GM18508 (cell line): ENCODE measurements around the gene NR1H2.
"Not testable (repeated sequence)": the region's sequence is repeated elsewhere in the genome, so short reads cannot be mapped to it uniquely, and the experiment has no call there.

Experiments used
- ATAC-seq: cut with Tn5 transposase; IDR thresholded peaks from one replicate; pipeline ENCODE4 v1.9.1; 2021; ENCODE audit warnings: moderate number of reproducible peaks; ENCODE audit not compliant: insufficient read depth, unreplicated experiment

The NR1H2 gene

GRCh38 chr19:50344661-50345318 is 31.5 kb upstream of the NR1H2 start:
- no peak for ATAC-seq

DNA sequence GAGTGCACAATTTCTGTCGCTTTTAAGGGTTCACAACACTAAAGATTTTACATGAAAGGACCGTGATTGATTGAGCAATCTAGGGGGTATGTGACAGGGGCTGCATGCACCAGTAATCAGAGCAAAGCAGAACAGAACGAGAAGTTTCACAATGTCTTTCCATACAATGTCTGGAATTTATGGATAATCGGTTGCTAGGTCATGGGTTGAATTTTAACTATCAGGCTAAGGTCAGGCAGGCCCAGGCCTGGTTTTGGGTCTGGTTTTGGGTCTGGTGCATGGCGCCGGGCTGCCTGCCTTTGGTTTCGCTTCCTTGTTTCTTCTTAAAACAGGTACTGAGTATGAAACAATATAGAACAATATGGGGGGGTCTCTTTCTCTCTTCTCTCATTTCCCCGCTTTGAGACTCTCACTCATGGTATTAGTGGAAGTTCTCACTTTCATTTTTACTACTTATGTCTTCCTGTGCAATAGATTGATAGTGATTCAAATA is 29.1 kb upstream of the NR1H2 start:
- not testable (repeated sequence) for ATAC-seq

- no peak for ATAC-seq
These were observed 26.8 kb upstream of the NR1H2 start for GRCh38 chr19:50349277-50350057.

DNA sequence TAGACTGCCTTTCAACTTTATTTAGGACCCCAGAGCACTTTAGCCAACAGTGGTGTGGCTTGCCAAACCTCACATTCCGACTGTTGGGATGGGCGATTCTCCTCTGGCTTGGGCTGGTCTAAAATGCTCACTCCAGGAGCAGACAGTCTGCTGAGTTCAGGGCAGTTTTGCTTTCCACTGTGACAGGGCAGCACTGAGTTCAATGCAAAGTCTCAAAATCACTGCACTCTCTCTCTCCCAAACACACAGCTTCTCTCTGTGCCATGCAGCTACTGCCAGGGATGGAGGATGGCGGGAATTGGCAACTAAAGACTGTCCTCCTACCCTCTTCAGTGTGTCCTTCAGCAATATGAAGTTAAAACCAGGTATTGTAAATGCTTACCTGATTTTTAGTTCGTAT is 24.0 kb upstream of the NR1H2 start:
- no peak for ATAC-seq

DNA sequence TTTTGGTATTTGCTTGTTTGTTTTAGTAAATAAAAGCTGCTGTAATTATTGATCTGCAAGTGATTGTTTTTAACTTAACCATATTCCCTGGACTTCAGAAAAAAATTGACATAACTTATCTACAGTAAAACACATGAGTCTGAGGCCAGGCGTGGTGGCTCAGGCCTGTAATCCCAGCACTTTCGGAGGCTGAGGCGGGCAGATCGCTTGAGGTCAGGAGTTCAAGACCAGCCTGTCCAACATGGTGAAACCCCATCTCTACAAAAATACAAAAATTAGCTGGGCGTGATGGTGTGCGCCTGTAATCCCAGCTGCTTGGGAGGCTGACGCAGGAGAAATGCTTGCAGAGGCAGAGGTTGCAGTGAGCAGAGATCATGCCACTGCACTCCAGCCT is 22.8 kb upstream of the NR1H2 start:
- ATAC-seq, result not testable (repeated sequence)

DNA sequence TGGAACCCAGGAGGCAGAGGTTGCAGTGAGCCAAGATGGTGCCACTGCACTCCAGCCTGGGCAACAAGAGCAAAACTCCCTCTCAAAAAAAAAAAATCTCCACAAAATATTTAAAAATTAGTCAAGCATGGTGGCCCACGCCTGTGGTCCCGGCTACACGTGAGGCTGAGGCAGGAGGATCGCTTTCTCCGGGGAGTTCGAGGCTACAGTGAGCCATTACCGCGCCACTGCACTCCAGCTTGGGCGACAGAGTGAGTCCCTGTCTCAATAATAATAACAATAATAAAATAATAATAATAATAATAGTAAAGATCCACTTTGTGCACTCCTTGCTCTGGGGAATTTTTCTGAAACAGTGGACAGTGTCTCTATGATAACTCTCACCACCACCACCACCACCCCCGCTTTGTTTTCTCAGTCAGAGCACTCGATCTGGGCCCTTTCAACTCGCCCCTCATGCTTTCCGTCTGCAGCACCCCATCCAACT is 19.5 kb upstream of the NR1H2 start:
- no peak for ATAC-seq

GRCh38 chr19:50357178-50358100 is 18.8 kb upstream of the NR1H2 start:
- no peak for ATAC-seq

GRCh38 chr19:50358483-50359327 is 17.6 kb upstream of the NR1H2 start:
- ATAC-seq, result no peak

DNA sequence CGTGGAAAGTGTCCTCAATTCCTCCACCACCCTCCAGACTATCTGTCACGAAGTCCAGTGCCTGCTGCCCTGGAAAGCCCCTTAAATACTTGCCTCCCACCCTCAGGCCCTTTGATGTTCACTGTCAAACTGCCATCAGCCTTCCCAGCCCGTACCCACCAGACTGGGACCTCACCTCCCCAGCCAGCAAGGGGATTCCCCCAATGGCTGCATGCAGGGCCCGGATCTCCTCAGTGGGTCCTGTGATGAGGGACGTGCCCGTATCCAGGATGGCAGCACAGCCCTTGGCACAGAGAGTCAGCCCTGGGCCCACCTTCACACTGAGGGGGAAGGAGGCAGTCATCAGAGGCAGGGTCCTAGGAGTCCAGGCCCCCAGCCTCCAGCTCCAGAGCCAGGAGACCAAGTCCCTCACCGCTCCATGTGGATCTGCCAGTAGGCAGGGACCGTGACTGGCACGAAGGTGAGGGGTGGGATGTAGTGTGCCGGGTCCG is 16.9 kb upstream of the NR1H2 start:
- no peak for ATAC-seq

- ATAC-seq, result no peak
These were observed 14.8 kb upstream of the NR1H2 start for GRCh38 chr19:50361290-50362029.

- no peak for ATAC-seq
These were observed 14.2 kb upstream of the NR1H2 start for GRCh38 chr19:50362030-50362412.

DNA sequence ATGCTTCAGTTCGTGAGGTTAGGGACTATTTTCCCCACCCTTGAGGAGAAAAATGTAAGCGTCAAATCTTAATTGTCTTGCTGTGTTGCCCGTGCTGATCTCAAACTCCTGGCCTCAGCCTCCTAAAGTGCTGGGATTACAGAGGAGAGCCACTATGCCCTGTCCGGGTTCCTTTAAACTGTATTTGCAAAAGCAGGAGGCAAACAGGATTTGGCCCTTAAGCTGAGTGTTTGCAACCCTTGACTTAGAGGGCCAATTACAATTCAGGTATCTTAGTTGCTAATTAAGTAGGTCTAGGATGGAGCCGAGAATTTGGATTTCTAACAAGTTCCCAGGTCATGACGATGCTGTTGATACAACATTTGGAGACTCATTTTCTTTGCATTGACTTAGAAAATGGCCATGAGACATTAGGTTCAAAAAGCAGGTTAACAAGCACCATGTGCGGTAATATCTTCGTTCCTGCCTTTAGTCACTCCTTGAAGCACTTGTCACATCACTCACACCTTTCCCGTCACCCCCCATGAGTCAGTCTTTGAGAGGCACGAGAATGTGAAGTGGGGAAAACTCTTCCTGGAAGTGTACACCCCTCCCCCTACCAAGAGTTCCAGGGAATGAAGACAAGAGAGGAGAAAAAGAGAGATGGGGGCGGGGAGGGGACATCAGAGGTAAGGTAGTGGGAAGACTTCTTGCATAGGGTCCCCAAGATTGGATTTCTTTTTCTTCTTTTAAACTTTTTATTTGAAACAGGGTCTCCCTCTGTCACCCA is 13.4 kb upstream of the NR1H2 start:
- ATAC-seq, result no peak

GRCh38 chr19:50365434-50366306 is 10.6 kb upstream of the NR1H2 start, which contains the start of gene NAPSA:
NAPSA (minus strand) TSS chr19:50365639; CDS start chr19:50365621, 18 bp downstream.
- ATAC-seq, result no peak

GRCh38 chr19:50368649-50369570 is 7.3 kb upstream of the NR1H2 start:
- ATAC-seq, result no peak

DNA sequence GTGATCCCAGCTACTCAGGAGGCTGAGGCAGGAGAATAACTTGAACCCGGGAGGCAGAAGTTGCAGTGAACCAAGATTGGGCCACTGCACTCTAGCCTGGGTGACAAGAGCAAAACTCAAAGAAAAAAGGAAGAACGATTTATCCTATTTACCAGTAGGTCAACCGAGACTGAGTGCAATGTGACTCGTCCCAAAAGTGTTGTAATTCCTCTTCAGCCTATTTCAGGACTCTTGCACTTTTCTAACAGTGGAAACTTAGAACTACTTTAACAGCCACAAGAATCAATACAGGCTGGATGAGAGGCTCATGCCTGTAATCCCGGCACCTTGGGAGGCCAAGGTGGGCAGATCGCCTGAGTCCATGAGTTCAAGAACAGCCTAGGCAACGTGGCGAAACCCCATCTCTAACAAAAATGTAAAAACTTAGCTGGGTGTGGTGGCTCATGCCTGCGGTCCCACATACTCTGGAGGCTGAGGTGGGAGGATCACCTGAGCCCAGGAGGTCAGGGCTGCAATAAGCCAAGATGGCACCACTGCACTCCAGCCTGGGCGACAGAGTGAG is 4.3 kb upstream of the NR1H2 start:
- no peak for ATAC-seq

DNA sequence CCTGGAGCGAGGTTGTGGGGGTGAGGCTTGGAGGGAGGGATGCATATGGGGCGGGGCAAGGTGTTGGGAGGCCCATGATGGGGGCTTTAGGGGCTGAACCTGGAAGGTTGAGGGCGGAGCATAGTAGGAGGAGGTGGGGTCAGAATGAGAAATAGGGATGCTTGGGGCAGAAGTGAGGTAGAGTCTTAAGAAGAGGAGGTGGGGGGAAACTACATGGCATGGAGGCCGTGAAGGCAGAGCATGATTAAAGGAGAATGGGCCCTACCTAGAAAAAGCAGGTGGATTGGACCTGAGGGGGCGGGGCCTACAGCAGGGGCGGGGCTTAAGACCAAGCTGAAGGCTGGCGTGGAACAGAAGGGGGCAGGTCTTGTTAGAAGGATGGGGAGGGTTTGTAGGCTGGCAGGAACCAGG is 799 bp downstream of the NR1H2 start:
- ATAC-seq, result no peak
